GM19238 (cell line): Measurements from ENCODE around the gene LACTB.

Experiments
- DNase-seq: peaks from one replicate; pipeline ENCODE4 v3.0.0; 2011; ENCODE audit warnings: low spot score; ENCODE audit not compliant: insufficient read length

LACTB gene, protein sequence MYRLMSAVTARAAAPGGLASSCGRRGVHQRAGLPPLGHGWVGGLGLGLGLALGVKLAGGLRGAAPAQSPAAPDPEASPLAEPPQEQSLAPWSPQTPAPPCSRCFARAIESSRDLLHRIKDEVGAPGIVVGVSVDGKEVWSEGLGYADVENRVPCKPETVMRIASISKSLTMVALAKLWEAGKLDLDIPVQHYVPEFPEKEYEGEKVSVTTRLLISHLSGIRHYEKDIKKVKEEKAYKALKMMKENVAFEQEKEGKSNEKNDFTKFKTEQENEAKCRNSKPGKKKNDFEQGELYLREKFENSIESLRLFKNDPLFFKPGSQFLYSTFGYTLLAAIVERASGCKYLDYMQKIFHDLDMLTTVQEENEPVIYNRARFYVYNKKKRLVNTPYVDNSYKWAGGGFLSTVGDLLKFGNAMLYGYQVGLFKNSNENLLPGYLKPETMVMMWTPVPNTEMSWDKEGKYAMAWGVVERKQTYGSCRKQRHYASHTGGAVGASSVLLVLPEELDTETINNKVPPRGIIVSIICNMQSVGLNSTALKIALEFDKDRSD

GRCh38 chr15:63121382-63122001 lies at the start of gene LACTB:
TSS of gene LACTB (plus strand) at chr15:63121861. CDS start at chr15:63121872, 11 bp downstream.
- peak; percentile 80 for DNase-seq

- DNase-seq: no peak
These were observed 49.5 kb upstream of the LACTB start for GRCh38 chr15:63072023-63072650.

DNA sequence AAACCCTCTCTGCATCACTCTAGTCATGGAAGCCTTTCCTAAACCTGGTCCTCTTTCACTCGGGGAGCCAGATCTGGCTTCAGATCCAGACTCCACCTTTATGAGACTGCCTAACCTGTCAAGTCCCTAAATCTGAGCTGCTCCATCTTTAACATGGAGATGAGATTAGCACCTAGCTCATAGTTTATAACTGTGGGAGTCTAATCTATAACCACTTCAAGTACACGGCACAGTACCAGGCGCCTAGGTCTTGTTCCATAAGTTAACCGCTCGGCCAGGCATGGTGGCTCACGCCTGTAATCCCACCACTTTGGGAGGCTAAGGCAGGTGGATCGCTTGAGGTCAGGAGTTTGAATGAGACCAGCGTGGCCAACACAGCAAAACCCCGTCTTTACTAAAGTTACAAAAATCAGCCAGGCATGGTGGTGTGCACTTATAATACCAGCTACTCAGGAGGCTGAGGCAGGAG lies 48.8 kb upstream of the LACTB start:
- no peak for DNase-seq

DNA sequence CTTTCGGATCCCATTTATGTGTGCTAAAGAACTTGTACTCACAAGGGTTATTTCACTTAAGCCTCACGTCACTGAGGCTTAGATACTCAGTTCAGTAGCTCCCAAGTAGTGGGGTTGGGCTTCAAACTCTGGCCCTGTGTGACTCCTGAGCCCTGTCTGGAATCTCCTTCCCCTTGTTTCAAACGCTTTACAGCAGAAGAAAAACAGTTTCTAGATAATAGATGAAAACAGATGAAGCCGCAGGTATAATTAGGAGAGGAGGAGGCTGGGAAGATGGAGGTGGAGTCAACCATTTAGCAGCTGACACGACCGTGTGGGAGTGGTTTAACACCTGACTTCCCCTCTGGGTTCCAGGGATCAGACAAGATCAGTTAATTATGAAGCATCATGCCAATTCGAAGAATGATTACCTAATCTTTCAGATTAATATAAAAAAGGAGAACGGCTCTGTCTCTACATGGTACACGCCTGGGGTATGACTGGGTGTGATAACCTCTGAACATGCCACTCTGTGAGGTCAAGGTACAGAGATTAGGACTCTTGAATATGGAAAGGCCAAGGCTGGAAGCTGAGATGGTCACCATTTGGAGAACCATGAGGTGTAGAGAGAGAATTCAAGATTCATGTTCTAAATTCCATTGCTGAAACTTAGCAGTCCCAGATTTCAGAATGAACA lies 48.0 kb upstream of the LACTB start:
- DNase-seq: no peak

DNA sequence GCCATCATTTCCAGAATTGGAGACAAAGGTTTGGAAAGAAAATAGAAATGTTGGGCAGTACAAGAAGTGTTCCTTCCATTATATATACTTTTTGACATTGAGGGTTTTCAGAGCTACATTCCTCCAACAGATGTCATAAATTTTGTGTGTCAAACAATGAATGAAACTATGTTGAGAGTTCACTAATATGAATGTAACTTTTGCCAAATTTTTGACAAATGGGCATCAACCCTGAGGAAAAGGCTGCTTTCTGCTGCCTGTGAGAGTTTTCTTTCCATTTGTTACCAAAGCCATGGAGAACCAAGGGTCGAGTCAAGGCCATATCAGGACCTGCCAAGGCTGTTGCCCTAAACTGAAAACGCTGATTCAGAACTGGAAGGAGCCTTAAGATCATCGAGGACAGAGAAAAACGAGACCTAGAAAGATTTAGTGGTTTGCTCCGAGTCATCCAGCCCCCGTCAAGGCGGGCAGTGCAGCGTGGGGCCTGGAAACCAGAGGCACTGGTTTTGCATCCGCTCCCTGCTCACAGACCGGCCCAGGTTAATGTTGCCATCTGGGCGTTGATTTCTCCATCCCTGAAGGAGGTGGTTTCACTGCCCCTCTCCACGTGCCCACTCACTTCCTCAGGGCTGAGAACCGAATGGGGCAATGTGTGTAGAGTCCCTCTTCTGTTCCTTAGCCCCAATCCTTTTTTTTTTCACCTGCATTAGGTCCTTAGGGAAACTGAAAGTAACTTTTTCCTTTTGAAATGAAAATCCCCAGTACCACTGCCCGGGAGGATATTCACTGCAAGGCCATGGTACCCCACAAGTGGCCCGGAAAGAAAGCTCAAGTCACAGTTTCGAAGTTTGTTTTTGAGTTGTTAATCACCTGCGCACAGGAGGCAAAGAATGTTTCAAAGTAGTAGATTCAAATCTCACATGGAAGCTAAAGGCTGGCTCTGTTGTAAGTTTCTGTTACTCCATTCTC lies 46.4 kb upstream of the LACTB start:
- DNase-seq: no peak

DNA sequence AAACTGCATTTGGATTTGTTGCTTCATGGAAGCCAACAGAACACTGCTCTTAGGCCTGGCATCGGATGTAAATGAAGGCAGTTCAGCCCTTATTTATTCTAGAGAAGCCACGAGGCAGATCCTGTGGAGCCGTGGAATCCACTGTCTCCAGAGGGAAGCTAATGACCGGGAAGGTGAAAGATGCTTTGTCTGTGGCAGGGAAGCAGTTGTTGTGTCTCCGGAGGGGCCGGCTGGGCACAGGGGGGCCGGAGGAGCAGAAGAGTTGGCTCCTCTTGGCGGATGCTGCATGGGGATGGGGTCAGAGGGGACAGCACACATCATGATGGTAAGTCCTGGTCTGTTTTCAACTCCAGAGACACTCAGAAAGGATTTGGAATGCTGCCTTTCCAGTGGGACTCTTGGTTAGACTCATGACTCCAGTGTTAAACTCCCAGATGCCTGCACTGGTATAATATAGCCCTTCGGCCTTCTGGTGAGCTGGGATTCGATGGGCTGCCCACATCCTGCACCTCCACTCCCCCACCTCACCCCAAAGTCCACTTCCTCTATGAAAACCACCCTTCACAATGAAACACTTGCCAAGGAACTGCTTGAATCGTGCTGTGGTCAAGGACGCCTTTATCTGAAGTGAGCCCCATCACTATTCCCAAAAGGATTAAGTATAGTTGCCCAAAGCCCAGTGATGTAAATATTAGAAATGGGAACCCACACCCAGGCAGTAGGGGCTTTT lies 45.5 kb upstream of the LACTB start:
- no peak for DNase-seq

GRCh38 chr15:63076714-63077046 lies 45.0 kb upstream of the LACTB start:
- DNase-seq: no peak

DNA sequence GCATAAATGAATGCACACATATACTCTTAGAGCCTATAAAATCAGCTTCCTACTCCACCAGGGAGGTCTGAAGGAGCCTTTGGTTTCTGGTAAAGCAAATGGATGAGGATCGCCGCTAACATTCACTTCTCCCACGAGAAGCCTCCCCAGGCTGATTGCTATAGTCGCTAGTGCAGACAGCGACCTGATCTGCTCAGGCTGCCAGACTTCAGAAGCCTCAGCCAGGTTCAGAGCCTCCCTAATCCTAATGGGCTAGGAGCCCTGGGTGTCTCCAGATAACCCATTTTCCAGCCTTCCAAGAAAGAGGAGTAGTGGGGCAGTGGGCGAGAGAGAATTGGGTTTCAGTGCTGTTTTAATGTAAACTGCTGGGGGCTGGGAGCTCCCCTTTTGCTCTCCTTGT lies 43.7 kb upstream of the LACTB start:
- DNase-seq: no peak

DNA sequence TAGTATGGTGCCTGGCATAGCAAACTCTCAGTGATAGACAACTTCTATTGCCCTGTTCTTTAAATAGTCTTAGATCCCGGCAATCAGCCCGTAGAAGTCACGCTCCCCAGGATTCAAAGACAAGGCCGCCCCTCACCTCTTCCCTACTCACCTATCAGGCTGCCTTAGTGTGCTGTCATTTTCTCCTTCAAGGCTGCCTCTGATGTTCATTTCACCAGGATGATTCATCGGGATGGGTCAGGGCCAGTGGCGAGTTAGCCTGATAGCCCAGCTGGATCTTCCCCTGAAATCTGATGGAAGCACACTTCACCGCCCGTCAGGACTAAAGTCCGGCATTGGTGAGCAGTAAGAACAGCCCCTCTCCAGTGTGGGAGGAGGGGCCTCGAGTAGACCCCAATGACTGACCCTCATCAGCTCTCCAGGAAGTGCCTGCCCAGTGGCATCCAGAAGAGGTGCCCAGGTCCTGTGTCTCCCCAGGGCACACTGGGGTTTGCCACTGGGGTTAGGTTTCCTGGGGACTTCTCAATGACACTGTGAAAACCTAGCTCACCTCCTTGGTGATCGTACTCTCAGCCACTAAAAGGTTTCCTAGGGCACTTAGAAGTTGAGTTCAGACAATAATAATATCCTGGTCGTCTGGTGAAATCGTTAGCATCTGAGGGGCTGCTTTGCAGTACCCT lies 41.6 kb upstream of the LACTB start:
- no peak for DNase-seq

DNA sequence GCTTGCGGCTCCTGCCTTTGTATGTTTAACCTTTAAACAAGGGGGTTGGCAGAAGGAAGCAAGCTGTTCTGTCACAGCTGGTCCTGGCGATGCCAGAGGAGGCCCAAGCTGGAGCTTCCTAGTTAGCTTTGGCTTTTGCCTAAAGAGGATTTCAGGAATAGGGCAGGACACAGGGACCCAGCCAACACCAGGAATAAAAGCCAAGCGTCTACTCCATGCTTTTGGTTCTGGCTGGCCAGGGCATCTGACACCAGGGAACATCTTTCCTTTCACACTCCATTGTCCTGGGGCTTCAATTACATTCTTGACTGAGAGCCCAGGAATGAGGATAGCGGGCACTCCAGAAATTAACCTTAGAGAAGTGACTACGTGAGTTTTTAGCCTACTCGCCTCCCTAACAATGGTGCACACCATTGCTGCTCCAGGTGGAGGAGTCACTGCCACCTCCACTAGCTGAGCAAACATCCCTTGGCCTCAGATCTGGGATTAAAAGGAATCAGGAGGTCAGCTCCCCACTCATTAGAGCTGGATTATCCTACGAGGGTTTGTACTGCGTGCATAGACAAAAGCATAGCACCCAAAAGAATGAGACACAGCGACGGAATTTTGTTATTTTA lies 40.9 kb upstream of the LACTB start:
- no peak for DNase-seq

DNA sequence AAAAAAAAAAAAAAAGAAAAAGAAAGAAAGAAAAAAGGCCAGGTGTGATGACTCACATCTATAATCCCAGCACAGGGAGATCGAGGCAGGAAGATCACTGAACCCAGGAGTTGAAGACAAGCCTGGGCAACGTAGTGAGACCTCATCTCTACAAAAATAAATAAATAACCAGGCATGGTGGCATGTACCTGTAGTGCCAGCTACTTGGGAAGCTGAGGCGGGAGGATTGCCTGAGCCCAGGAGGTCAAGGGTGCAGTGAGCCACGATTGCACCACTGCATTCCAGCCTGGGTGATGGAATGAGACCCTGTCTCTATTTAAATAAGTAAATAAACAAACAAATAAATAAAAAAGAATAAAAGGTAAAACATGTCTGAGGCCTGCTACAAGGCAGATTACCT lies 39.3 kb upstream of the LACTB start:
- DNase-seq: no peak

DNA sequence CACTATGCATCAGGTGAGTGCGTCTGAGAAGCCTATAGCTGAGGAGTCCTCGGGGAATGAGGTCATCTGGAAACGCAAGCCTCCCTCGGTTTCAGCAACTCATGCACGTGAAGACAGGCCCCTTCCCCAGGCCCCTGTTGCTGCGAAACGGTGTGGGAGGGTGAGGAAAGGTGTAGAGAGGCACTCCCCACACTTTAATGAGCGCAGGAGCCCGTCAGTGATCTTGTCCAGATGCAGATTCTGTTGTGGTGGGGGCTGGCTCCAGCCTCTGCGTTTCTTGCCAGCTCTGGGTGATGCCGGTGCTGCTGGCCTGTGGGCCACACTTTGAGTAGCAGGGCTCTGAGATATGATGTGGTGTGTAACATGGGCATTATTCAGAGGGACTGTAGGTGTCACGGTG lies 38.6 kb upstream of the LACTB start:
- no peak for DNase-seq

GRCh38 chr15:63083541-63083940 lies 38.1 kb upstream of the LACTB start:
- no peak for DNase-seq

DNA sequence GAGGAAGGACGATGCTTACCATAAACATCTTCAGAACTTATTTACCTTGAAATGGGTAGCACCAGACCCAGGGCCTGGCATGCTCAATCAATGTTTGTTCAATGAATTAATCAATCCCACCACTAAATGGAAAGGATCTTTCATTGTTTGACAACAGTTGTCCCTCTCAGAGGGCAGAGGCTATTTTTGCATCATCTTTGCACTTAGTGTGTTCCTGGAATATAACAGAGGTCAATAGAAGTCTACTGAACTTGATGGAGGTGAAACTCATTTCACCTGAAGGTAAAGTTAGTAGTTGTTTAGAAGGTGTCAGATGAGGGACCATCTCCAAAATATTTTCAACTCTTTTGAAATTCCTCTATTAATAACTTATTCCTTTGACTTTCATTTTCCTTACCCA lies 36.9 kb upstream of the LACTB start:
- DNase-seq: no peak

- no peak for DNase-seq
These were observed 36.4 kb upstream of the LACTB start for GRCh38 chr15:63085289-63085688.

DNA sequence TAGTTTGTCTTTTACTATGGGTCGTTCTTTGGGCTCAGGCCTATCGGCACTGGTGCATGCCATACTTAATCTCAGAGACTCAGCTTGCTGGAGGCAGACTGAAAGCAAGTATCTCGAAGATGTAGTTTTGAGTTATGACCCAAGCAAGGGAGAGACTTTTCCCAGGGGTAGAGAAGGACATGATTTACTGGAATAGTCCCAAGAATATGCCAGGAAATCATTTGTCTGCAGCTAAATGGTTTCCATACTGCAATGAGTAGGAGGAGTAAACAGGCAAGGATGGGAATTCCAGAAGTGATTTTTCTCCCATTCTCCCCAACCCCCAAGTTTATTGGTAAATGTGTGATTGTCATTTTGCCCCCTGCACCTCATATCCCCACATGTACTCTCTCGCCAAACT lies 35.4 kb upstream of the LACTB start:
- DNase-seq: no peak

- no peak for DNase-seq
These were observed 34.7 kb upstream of the LACTB start for GRCh38 chr15:63086947-63087346.

DNA sequence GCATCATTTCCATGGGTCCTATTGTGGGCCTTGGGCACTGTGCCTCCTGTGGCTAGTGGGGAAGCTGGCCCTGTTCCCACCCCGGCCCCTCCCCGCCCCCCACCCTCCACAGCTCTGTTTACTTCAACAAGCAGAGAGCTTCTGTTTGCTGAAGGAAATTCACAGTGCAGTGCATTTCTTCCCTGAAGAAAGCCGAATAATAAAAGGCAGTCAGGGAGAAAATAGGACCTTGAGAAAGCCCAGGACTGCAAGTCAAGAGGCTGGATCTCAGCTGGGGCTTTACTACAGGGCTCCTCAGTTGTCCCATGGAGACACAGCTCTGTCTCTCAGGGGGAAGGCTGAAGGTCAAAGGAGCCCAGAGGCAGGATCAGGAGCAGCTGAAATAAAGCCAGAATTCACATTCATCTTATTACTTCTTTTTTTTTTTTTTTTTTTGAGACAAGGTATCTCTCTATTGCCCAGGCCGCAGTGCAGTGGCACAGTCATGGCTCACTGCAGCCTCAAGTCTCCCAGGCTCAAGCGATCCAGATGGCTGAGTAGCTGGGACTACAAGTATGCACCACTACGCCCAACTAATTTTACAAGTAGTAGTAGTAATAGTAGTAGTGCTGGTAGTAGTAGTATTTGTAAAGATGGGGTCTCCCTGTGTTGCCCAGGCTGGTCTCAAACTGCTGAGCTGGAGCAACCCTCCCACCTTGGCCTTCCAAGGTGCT lies 33.0 kb upstream of the LACTB start:
- no peak for DNase-seq
